Smooth muscle cell (in vitro differentiated cells): ENCODE data around the gene CORO2B. TPM values are rescaled to one million over a fixed set of nuclear protein-coding genes. Genes with fewer than 3 reads are reported as not detected.

ENCODE experiments used
- DNase-seq: peaks from one replicate; lab custom pipeline; 2025; ENCODE audit not compliant: unreplicated experiment; lab: John Stamatoyannopoulos, UW
- H2AFZ ChIP-seq: fragments of 200-600 bp; sonication (generic); 2 replicates; pipeline ENCODE4 v1.6.0; 2016; ENCODE audit warnings: antibody characterized with exemption, low read depth, mild to moderate bottlenecking
- H3F3A ChIP-seq: fragments of 200-600 bp; sonication (generic); 2 replicates; pipeline ENCODE4 v1.6.0; 2017; ENCODE audit warnings: antibody characterized with exemption, low read depth
- H3K27ac ChIP-seq: fragments of 200-600 bp; sonication (generic); 2 replicates; pipeline ENCODE4 v1.5.1; 2016; ENCODE audit warnings: low read depth, mild to moderate bottlenecking
- H3K27me3 ChIP-seq: fragments of 200-600 bp; sonication (generic); 2 replicates; pipeline ENCODE4 v1.6.1; 2016; ENCODE audit warnings: low read depth, mild to moderate bottlenecking
- H3K36me3 ChIP-seq: fragments of 200-600 bp; sonication (generic); 2 replicates; pipeline ENCODE4 v1.5.1; 2016; ENCODE audit warnings: low read depth
- H3K4me1 ChIP-seq: fragments of 200-600 bp; sonication (generic); 2 replicates; pipeline ENCODE4 v1.5.1; 2016; ENCODE audit warnings: low read depth
- H3K4me2 ChIP-seq: fragments of 200-600 bp; sonication (generic); 2 replicates; pipeline ENCODE4 v1.6.0; 2016; ENCODE audit warnings: mild to moderate bottlenecking
- H3K4me3 ChIP-seq: fragments of 200-600 bp; sonication (generic); 2 replicates; pipeline ENCODE4 v1.5.1; 2016; ENCODE audit warnings: mild to moderate bottlenecking
- H3K79me2 ChIP-seq: fragments of 200-600 bp; sonication (generic); 2 replicates; pipeline ENCODE4 v1.6.0; 2016; ENCODE audit warnings: low read depth, mild to moderate bottlenecking
- H3K9ac ChIP-seq: fragments of 200-600 bp; sonication (generic); 2 replicates; pipeline ENCODE4 v1.6.0; 2016; ENCODE audit warnings: low read depth
- H3K9me3 ChIP-seq: fragments of 200-600 bp; sonication (generic); replicated peaks from 2 replicates; pipeline ENCODE4 v1.5.1; 2016; ENCODE audit warnings: low read depth
- H4K20me1 ChIP-seq: fragments of 200-600 bp; sonication (generic); 2 replicates; pipeline ENCODE4 v1.6.0; 2016; ENCODE audit warnings: low read depth
- WGBS: methylation state at CpG from one replicate; pipeline ENCODE4 v1.1.7; 2016; ENCODE audit warnings: low lambda C conversion rate; 5-methylcytosine and 5-hydroxymethylcytosine counted together
- polyA plus RNA-seq: library from polyadenylated mRNA; unstranded; fragments of >200 nt; fragmentation: Nextera tagmentation; extraction: Ambion mirVana; gene quantifications from 2 replicates; pipeline ENCODE4 v1.2.1, GENCODE V29; 2016
- total RNA-seq: library from RNA; depleted of rRNA; stranded (reverse); fragments of >200 nt; gene quantifications from 2 replicates; pipeline ENCODE4 v1.2.3, GENCODE V29; 2014
- TF ChIP-seq, protein P1 (sequence below): fragments of 200-600 bp; sonication (generic); IDR thresholded peaks from 2 replicates; pipeline ENCODE4 v1.5.1; 2017; ENCODE audit warnings: borderline replicate concordance, mild to moderate bottlenecking, antibody characterized with exemption; ENCODE audit not compliant: insufficient read depth, poor library complexity, severe bottlenecking

Gene CORO2B
- total and polyA plus RNA-seq, 2 experiments from 2014 or later, result 0.47 to 0.49 TPM

DNA sequence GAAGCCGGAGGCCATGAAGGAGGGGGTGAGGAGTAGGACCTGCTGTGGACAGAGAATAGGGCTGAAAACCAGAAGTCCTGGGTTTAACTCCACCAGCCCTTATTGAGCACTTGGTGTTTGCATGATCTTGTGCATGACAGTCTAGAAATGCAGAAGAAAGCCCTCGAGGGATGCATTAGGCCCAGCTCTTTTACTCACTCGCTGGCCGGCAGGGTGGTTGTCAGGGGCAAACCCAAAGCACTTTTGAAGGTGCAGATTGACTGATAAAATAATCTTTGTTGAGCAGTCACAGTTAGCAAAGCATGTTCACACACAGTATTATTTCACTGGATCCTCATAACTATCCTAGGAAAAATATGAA is 55.3 kb downstream of the CORO2B start:
- TF ChIP-seq, protein P1, sequence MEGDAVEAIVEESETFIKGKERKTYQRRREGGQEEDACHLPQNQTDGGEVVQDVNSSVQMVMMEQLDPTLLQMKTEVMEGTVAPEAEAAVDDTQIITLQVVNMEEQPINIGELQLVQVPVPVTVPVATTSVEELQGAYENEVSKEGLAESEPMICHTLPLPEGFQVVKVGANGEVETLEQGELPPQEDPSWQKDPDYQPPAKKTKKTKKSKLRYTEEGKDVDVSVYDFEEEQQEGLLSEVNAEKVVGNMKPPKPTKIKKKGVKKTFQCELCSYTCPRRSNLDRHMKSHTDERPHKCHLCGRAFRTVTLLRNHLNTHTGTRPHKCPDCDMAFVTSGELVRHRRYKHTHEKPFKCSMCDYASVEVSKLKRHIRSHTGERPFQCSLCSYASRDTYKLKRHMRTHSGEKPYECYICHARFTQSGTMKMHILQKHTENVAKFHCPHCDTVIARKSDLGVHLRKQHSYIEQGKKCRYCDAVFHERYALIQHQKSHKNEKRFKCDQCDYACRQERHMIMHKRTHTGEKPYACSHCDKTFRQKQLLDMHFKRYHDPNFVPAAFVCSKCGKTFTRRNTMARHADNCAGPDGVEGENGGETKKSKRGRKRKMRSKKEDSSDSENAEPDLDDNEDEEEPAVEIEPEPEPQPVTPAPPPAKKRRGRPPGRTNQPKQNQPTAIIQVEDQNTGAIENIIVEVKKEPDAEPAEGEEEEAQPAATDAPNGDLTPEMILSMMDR, result no peak
- DNase-seq, result no peak
- no peak overlapping the region for H2AFZ ChIP-seq
- WGBS, result 81% methylated on average over 4 of the region's 4 CpGs
- H4K20me1 ChIP-seq, result no peaks in the 10 kb centered on the region
- no peaks in the 10 kb centered on the region for H3K4me1 ChIP-seq
- no peaks in the 10 kb centered on the region for H3F3A ChIP-seq
- H3K9me3 ChIP-seq, result no peaks in the 10 kb centered on the region
- H3K27ac ChIP-seq, result no peak overlapping the region
- H3K4me2 ChIP-seq, result no peak overlapping the region
- H3K79me2 ChIP-seq, result no peaks in the 10 kb centered on the region
- H3K27me3 ChIP-seq, result peaks cover 7% of the 10 kb centered on the region
- H3K36me3 ChIP-seq, result no peaks in the 10 kb centered on the region
- H3K9ac ChIP-seq, result no peak overlapping the region
- H3K4me3 ChIP-seq, result no peak overlapping the region

DNA sequence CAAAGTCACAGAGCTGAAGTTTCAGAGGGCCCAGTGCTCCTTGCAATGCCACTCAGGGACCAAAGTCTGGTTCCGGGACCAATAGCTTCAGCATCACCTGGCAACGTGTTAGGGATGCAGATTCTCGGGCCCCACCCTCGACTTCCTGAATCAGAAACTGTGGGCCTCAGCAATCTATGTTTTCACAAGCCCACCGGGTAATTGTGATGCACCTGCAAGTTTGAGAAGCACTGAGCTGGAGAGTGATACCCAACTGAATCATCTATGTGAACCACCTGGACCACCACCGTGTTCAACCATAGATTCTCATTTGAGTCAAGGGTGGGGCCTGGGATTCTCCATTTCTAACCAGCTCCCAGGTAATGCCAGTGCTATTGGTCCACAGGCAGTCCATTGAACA is 55.7 kb downstream of the CORO2B start:
- H3K4me1 ChIP-seq, result no peaks in the 10 kb centered on the region
- TF ChIP-seq, protein P1, result no peak
- H3K4me2 ChIP-seq, result no peak overlapping the region
- no peaks in the 10 kb centered on the region for H3K36me3 ChIP-seq
- H3K27ac ChIP-seq, result no peak overlapping the region
- no peaks in the 10 kb centered on the region for H4K20me1 ChIP-seq
- H3K27me3 ChIP-seq, result peaks cover 3% of the 10 kb centered on the region
- 94% methylated on average over 6 of the region's 6 CpGs for WGBS
- H3K9me3 ChIP-seq, result no peaks in the 10 kb centered on the region
- H3F3A ChIP-seq, result no peaks in the 10 kb centered on the region
- no peak overlapping the region for H2AFZ ChIP-seq
- DNase-seq, result no peak
- no peaks in the 10 kb centered on the region for H3K79me2 ChIP-seq
- no peak overlapping the region for H3K9ac ChIP-seq
- H3K4me3 ChIP-seq, result no peak overlapping the region

- TF ChIP-seq, protein P1, result no peak
- WGBS, result 86% methylated on average over 2 of the region's 2 CpGs
- no peak overlapping the region for H3K9ac ChIP-seq
Measured at GRCh38 chr15:68635141-68635540, 56.3 kb downstream of the CORO2B start.

DNA sequence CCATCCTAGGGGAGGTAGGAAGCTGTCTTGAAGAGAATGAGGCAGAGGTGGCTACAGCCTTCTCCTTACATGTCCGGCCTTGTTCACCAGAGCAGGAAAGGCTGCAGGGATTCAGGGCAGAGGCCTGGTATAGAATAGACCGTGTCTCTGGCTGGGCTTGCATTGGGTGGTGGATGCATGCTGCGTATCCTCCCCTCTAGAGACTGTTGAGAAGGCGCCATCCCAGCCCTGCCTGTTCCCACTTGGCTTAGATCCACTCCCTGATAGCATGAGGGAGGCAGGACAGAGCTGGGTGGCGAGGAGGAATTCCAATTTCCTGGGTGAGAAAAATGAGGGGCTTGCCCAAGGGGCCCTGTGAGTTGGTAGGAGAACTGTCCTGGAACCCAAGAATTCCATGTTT is 57.5 kb downstream of the CORO2B start:
- no peak overlapping the region for H3K27ac ChIP-seq
- WGBS, result 90% methylated on average over 5 of the region's 5 CpGs

More at GRCh38 chr15:68635141-68635540, 56.3 kb downstream of the CORO2B start:
- no peak overlapping the region for H3K27ac ChIP-seq
- no peaks in the 10 kb centered on the region for H3K27me3 ChIP-seq
- no peaks in the 10 kb centered on the region for H3K4me1 ChIP-seq
- H4K20me1 ChIP-seq, result no peaks in the 10 kb centered on the region
- H3K36me3 ChIP-seq, result no peaks in the 10 kb centered on the region
- H3K4me2 ChIP-seq, result no peak overlapping the region
- no peaks in the 10 kb centered on the region for H3F3A ChIP-seq
- no peak overlapping the region for H3K4me3 ChIP-seq
- H3K9me3 ChIP-seq, result no peaks in the 10 kb centered on the region
- H3K79me2 ChIP-seq, result no peaks in the 10 kb centered on the region
- no peak overlapping the region for H2AFZ ChIP-seq
- no peak for DNase-seq

More for the DNA sequence above, 57.5 kb downstream of the CORO2B start:
- no peak overlapping the region for H2AFZ ChIP-seq
- no peak overlapping the region for H3K9ac ChIP-seq
- H3K4me2 ChIP-seq, result no peak overlapping the region
- H3K4me3 ChIP-seq, result no peak overlapping the region
- H3K36me3 ChIP-seq, result no peaks in the 10 kb centered on the region
- no peaks in the 10 kb centered on the region for H4K20me1 ChIP-seq
- no peak for DNase-seq
- H3K9me3 ChIP-seq, result no peaks in the 10 kb centered on the region
- peaks cover 6% of the 10 kb centered on the region for H3K4me1 ChIP-seq
- no peaks in the 10 kb centered on the region for H3K79me2 ChIP-seq
- H3F3A ChIP-seq, result no peaks in the 10 kb centered on the region
- H3K27me3 ChIP-seq, result no peaks in the 10 kb centered on the region
- TF ChIP-seq, protein P1, result no peak
